ENCODE data around the gene SH3GLB1. TPM values are rescaled to one million over a fixed set of nuclear protein-coding genes. Genes with fewer than 3 reads are reported as not detected.
A peak's percentile ranks its signal among the peaks of the same experiment; 100 is the strongest.

The SH3GLB1 gene
- total and polyA plus RNA-seq, 9 of the 15 experiments (the other 6 are each of a cell fraction or from before 2014, with no cell fraction given) = 8.6 to 34.2 (median 24.2) TPM

DNA sequence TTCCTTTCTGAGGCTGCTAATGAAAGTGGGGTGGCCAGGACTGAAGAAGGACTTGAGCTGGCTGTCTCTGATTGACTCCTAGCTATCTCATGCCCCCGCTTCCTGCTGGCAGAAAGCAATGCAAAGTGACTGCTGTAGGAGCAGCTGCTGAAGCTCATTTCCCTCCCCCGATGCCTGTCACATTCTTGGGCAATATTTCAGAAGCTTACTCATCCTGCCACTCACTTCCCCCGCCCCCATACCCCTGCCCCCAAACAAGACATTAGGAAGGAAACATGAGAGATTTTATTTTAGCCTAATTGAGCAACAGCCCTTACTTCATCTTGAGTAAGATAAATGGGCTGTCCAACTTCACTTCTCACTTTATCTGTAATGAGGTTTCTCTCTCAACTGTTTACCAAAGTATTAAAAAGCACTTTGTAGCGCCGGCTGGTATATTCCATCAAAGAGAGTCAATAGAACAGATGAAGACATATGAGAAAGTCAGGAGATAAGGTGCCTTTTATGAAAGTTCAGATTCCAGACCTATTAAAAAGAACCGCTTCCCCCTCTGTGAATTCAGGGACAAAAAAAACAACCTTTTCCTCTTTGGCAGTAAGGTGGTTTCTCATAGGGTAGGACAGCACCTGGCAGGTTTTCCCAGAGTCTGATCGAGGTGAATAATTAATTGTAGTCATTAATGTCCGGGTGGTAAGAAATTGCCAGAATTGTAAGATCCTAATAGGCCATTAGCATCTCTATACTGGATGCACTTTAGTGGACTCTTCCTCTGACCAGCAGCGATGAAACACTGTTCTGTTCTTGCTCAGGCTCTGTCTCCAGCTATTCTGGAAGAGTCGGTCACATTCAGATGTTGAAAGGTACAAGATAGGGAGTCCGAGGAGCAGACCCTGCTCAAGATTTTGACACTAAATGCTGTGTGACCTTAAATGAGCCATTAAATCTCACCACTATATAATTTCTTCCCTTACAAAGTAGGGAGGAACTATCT lies 70.2 kb downstream of the SH3GLB1 start (continued):
- TF ChIP-seq EP300 (IDR thresholded peaks at IDR 0.05; ENCODE audit: low read length) (peak; percentile 46; the same call in 1 of the 2 replicates), NBN (IDR thresholded peaks at IDR 0.05; ENCODE audit: low read depth) (no peak), GABPB1 (CRISPR knock-in tag; IDR thresholded peaks at IDR 0.05) (0 out of 2 replicates have a peak, but pooled peaks have one; percentile 34)

DNA sequence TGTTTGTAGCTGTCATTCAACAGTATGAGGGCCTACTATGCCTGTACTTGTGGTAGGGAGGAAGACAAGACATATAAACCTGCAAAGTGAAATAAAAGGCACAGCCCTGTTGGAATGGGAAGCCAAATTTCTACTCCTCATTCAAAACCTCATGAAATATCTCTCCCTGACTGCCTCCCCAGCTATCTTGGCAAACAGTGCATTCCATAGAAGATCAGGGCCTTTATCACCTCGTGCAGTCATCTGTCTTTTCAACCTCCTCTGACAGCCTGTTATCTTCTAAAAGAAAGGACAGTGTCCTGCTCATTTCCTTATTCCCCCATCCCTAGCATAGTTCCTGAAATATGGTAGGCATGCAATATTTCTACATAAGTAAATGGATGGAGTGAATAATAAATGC lies 71.0 kb downstream of the SH3GLB1 start:
- 0% methylated on average over 1 of the region's 1 CpG for WGBS (ENCODE audit: insufficient coverage, low coverage, missing lambda C conversion rate)
- no peak overlapping the region for H3K4me3 ChIP-seq
- no peak overlapping the region for H2AFZ ChIP-seq (ENCODE audit: low read depth, low read length)
- H3K4me1 ChIP-seq (replicated peaks in 1 of 2; ENCODE audit: control insufficient read depth in 2 of 2, insufficient read depth in 2 of 2, low read length in 2 of 2) = peaks cover 13 to 42% of the 10 kb centered on the region in 2 experiments
- ATAC-seq = peak; percentile 49
- intact Hi-C loops (cut with micrococcal nuclease) = no loop called here
- 0 out of 2 replicates have a peak overlapping the region, but pooled peaks have one; percentile 5 for H3K4me2 ChIP-seq (ENCODE audit: insufficient read depth, low read length)
- no peak overlapping the region for H3K27ac ChIP-seq (ENCODE audit: extremely low read depth, low read depth, low read length)
- DNase-seq (ENCODE audit: extremely low read depth in 1 of 4, low spot score in 3 of 4) = peak in 3 of 4 experiments; percentile 24 to 79 (median 59)
- CTCF ChIA-PET (ENCODE audit: low intra/inter-chr PET ratio) = no interaction called here
- no peaks in the 10 kb centered on the region for H3K36me3 ChIP-seq (ENCODE audit: control insufficient read depth, insufficient read depth, low read length)
- no peaks in the 10 kb centered on the region for H3K9me1 ChIP-seq (ENCODE audit: control insufficient read depth, insufficient read depth, low read length)
- FAIRE-seq = peak; percentile 73
- H3K9ac ChIP-seq (ENCODE audit: insufficient read depth in 1 of 2, low read depth in 2 of 2, low read length in 2 of 2) = no peak overlapping the region
- H3K9me3 ChIP-seq (replicated peaks; ENCODE audit: control insufficient read depth, insufficient read depth, low read depth, low read length) = no peaks in the 10 kb centered on the region
- POLR2A ChIA-PET = interaction anchor here (0.7 kb wide), 1 partner anchor 28 kb away, joined by 3 read pairs; no protein-coding TSS in a partner anchor
- H3K27me3 ChIP-seq (ENCODE audit: control insufficient read depth in 2 of 2, insufficient read depth in 2 of 2, low read length in 2 of 2) = no peaks in the 10 kb centered on the region
- BruUV-seq (replicated peaks) = no TSS peak
- in situ Hi-C loops (cut with MboI) = no loop called here
- H3K79me2 ChIP-seq (ENCODE audit: control insufficient read depth, insufficient read depth, low read length) = no peaks in the 10 kb centered on the region
- H4K20me1 ChIP-seq (replicated peaks; ENCODE audit: control insufficient read depth, insufficient read depth, low read length) = no peaks in the 10 kb centered on the region
- 0 out of 2 replicates have a peak, but pooled peaks have one; percentile 39 for TF ChIP-seq L3MBTL2 (IDR thresholded peaks at IDR 0.05)
- 0 out of 2 replicates have a peak, but pooled peaks have one; percentile 32 for TF ChIP-seq ZNF311 (CRISPR knock-in tag; IDR thresholded peaks at IDR 0.05)
- TF ChIP-seq, protein P1, sequence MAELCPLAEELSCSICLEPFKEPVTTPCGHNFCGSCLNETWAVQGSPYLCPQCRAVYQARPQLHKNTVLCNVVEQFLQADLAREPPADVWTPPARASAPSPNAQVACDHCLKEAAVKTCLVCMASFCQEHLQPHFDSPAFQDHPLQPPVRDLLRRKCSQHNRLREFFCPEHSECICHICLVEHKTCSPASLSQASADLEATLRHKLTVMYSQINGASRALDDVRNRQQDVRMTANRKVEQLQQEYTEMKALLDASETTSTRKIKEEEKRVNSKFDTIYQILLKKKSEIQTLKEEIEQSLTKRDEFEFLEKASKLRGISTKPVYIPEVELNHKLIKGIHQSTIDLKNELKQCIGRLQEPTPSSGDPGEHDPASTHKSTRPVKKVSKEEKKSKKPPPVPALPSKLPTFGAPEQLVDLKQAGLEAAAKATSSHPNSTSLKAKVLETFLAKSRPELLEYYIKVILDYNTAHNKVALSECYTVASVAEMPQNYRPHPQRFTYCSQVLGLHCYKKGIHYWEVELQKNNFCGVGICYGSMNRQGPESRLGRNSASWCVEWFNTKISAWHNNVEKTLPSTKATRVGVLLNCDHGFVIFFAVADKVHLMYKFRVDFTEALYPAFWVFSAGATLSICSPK (IDR thresholded peaks at IDR 0.05; ENCODE audit: borderline replicate concordance) = no peak
- TF ChIP-seq ERF (CRISPR knock-in tag; IDR thresholded peaks at IDR 0.05) = 0 out of 2 replicates have a peak, but pooled peaks have one; percentile 41
- peak; percentile 40 for TF ChIP-seq NEUROD1 (IDR thresholded peaks at IDR 0.05; ENCODE audit: borderline replicate concordance, low read depth, low read length, partially characterized antibody)
- peak; percentile 67; the same call in 1 of the 2 replicates for TF ChIP-seq ZNF239 (CRISPR knock-in tag; IDR thresholded peaks at IDR 0.05)
- TF ChIP-seq TEAD4 (IDR thresholded peaks at IDR 0.05; ENCODE audit: low read length) = peak; percentile 95
- TF ChIP-seq TEAD4 (CRISPR knock-in tag; IDR thresholded peaks at IDR 0.05; ENCODE audit: borderline replicate concordance) = no peak
- TF ChIP-seq RNF2 (IDR thresholded peaks at IDR 0.05) = peak; percentile 62
- TF ChIP-seq MTA2 (IDR thresholded peaks at IDR 0.05; ENCODE audit: low read depth) = peak; percentile 84
- no peak for TF ChIP-seq RUNX1 (IDR thresholded peaks at IDR 0.05; ENCODE audit: low read depth)
- TF ChIP-seq TAF1 (IDR thresholded peaks at IDR 0.05; ENCODE audit: control insufficient read depth, extremely low read depth, insufficient read depth, low read length, severe bottlenecking) = no peak
- TF ChIP-seq HLTF (IDR thresholded peaks at IDR 0.05) = no peak
- peak; percentile 63 for TF ChIP-seq HDAC3 (IDR thresholded peaks at IDR 0.05; ENCODE audit: borderline replicate concordance, partially characterized antibody)
- peak; percentile 44 to 77; a peak in 2 of 4 replicates for TF ChIP-seq TBL1XR1 (IDR thresholded peaks at IDR 0.05; ENCODE audit: low read length in 2 of 2)
- TF ChIP-seq, protein P2, sequence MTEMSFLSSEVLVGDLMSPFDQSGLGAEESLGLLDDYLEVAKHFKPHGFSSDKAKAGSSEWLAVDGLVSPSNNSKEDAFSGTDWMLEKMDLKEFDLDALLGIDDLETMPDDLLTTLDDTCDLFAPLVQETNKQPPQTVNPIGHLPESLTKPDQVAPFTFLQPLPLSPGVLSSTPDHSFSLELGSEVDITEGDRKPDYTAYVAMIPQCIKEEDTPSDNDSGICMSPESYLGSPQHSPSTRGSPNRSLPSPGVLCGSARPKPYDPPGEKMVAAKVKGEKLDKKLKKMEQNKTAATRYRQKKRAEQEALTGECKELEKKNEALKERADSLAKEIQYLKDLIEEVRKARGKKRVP (CRISPR knock-in tag; IDR thresholded peaks at IDR 0.05) = peak; percentile 66; the same call in 1 of the 2 replicates

All from K562 (cell line).